ENCODE results near the gene ARAP3. TPM values are rescaled to one million over a fixed set of nuclear protein-coding genes. Genes with fewer than 3 reads are reported as not detected.

The ARAP3 gene
- total and polyA plus RNA-seq, 3 donors from 2014 or later, result 4.0 to 4.8 (median 4.1) TPM

DNA sequence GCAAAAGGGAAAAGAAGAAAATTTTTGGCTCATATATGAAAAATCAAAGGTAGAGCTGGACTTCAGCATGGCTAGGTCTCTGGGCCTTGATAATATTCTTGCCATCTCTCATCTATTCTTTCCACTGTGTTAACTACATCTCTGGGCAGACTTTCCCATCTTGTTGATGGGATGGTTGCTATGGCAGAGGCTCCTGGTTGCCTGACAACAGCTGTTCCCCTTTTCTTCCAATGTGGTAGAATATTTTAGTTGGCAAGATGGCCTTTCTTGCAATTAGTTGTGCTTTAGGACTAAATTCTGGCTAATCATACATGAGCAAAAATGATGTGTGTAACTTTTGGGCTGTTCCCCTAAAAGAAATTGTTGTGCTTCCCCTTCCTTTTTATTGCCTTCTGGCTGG lies 40.2 kb upstream of the ARAP3 start:
- Histone ChIP-seq H3K27ac (no peak overlapping the region), H3K9me3 (no peaks in the 10 kb centered on the region), H3K4me1 (no peaks in the 10 kb centered on the region), H3K4me3 (no peak overlapping the region), H3K36me3 (ENCODE audit: low read depth, missing control alignments) (no peaks in the 10 kb centered on the region), H3K27me3 (no peaks in the 10 kb centered on the region)
- TF ChIP-seq CTCF (IDR thresholded peaks at IDR 0.05) (no peak), POLR2A (IDR thresholded peaks at IDR 0.05) (no peak)
- intact Hi-C loops (cut with DNase I; ENCODE audit: low total_unique reads), result no loop called here
- DNase-seq, result no peak

- TF ChIP-seq CTCF (IDR thresholded peaks at IDR 0.05) (no peak), POLR2A (IDR thresholded peaks at IDR 0.05) (no peak)
These were observed 35.0 kb upstream of the ARAP3 start for GRCh38 chr5:141717043-141717442.

GRCh38 chr5:141716468-141716867 lies 34.4 kb upstream of the ARAP3 start:
- Histone ChIP-seq H3K9me3 (no peaks in the 10 kb centered on the region), H3K4me1 (no peaks in the 10 kb centered on the region), H3K36me3 (ENCODE audit: low read depth, missing control alignments) (no peaks in the 10 kb centered on the region), H3K4me3 (no peak overlapping the region), H3K27ac (no peak overlapping the region), H3K27me3 (no peaks in the 10 kb centered on the region)
- 86 to 87% methylated on average over 3 of the region's 3 CpGs for WGBS, 2 donors
- intact Hi-C loops (cut with DNase I; ENCODE audit: low total_unique reads), result no loop called here
- DNase-seq, result no peak
- TF ChIP-seq CTCF (IDR thresholded peaks at IDR 0.05) (no peak), POLR2A (IDR thresholded peaks at IDR 0.05) (no peak)

More at GRCh38 chr5:141717043-141717442, 35.0 kb upstream of the ARAP3 start:
- Histone ChIP-seq H3K4me1 (no peaks in the 10 kb centered on the region), H3K27ac (no peak overlapping the region), H3K27me3 (no peaks in the 10 kb centered on the region), H3K9me3 (no peaks in the 10 kb centered on the region), H3K36me3 (ENCODE audit: low read depth, missing control alignments) (no peaks in the 10 kb centered on the region), H3K4me3 (no peak overlapping the region)
- 77 to 82% methylated on average over 3 of the region's 3 CpGs for WGBS, 2 donors
- DNase-seq, result no peak
- intact Hi-C loops (cut with DNase I; ENCODE audit: low total_unique reads), result no loop called here

DNA sequence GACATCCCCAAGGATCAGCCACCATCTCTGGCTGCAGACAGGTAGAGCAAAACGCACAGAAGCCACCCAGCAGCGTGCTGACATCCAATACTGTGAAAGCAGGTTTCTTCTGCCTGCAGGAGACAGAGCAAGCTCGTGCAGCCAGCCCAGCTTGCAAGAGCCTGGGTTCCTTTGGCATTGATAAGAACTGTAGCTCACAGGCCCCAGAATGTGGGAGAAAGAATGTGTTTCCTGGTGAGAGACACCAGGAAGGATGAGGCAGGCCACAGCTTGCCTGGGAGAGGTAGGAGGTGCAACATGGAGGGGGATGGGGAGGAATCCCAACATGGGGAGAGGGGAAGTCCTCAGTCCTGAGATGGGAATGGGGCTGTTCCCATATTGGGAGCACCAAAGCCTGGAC lies 34.0 kb upstream of the ARAP3 start:
- TF ChIP-seq POLR2A (IDR thresholded peaks at IDR 0.05), result no peak
- 59 to 80% methylated on average over 2 to 3 of the region's 3 CpGs for WGBS, 2 donors
- H3K27ac ChIP-seq, result no peak overlapping the region
- intact Hi-C loops (cut with DNase I; ENCODE audit: low total_unique reads), result no loop called here
- H3K27me3 ChIP-seq, result no peaks in the 10 kb centered on the region
- H3K4me3 ChIP-seq, result no peak overlapping the region
- no peaks in the 10 kb centered on the region for H3K36me3 ChIP-seq (ENCODE audit: low read depth, missing control alignments)
- DNase-seq, result no peak
- H3K9me3 ChIP-seq, result no peaks in the 10 kb centered on the region
- no peaks in the 10 kb centered on the region for H3K4me1 ChIP-seq

GRCh38 chr5:141715346-141715905 lies 33.4 kb upstream of the ARAP3 start:
- intact Hi-C loops (cut with DNase I; ENCODE audit: low total_unique reads), result no loop called here
- H3K9me3 ChIP-seq, result no peaks in the 10 kb centered on the region
- TF ChIP-seq POLR2A (IDR thresholded peaks at IDR 0.05) (no peak), CTCF (IDR thresholded peaks at IDR 0.05) (no peak)
- WGBS, 2 donors, result 82 to 91% methylated on average over 14 of the region's 14 CpGs
- H3K27ac ChIP-seq, result no peak overlapping the region
- no peaks in the 10 kb centered on the region for H3K36me3 ChIP-seq (ENCODE audit: low read depth, missing control alignments)
- H3K4me3 ChIP-seq, result no peak overlapping the region
- no peak for DNase-seq
- H3K27me3 ChIP-seq, result no peaks in the 10 kb centered on the region
- no peaks in the 10 kb centered on the region for H3K4me1 ChIP-seq

Measured in testis (tissue), 3 donors.